HG03432 (cell line): ENCODE data around the gene RSAD1.

Experiments
- ATAC-seq: cut with Tn5 transposase; IDR thresholded peaks from one replicate; pipeline ENCODE4 v1.9.1; 2021; ENCODE audit warnings: mild to moderate bottlenecking, moderate library complexity; ENCODE audit not compliant: unreplicated experiment

RSAD1 gene

DNA sequence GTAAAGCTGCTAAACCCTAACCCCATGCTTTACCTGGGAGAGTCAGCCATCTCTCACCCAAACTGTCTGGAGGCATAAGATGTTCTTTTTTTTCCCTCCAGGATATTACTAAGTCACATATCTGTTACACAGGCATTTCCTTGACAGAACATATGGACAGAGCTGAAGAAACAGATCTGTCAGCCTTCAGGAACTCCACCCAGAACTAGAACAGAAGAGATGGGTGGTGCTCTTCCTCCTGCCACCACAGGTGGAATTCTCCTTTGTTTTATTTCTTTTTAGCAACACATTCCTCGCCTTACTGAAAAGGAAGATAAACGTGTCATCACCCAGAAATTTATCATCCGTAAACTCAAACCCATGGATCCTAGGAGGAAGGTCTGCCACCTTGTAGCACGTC lies 38.4 kb downstream of the RSAD1 start:
- ATAC-seq: no peak

- ATAC-seq: no peak
Observed at GRCh38 chr17:50517504-50518383, 39.1 kb downstream of the RSAD1 start.

- no peak for ATAC-seq
Observed at GRCh38 chr17:50518384-50519023, 39.8 kb downstream of the RSAD1 start.

- ATAC-seq: no peak
Observed at GRCh38 chr17:50519141-50519834, 40.6 kb downstream of the RSAD1 start.

DNA sequence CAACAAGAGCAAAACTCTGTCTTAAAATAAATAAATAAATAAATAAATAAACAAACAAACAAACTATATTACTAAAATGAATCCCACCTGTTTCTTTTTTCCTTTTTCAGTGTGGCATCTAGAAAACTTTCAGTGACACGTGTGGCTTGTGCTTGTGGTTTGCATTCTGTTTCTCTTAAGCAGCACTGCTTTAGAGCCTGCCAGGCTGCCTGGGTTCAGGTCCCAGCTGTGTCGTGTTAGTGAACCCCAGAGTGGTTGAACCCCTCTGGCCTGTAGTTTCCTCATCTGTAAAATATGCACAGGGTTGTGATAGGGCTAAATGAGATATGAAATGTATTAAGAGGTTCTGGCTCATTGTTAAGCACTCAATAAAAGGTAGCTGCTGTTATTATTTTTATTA lies 41.8 kb downstream of the RSAD1 start:
- no peak for ATAC-seq

GRCh38 chr17:50521514-50521913 lies 42.9 kb downstream of the RSAD1 start:
- no peak for ATAC-seq

GRCh38 chr17:50522766-50523165 lies 44.1 kb downstream of the RSAD1 start:
- no peak for ATAC-seq

- no peak for ATAC-seq
Observed at GRCh38 chr17:50523208-50523607, 44.5 kb downstream of the RSAD1 start.

DNA sequence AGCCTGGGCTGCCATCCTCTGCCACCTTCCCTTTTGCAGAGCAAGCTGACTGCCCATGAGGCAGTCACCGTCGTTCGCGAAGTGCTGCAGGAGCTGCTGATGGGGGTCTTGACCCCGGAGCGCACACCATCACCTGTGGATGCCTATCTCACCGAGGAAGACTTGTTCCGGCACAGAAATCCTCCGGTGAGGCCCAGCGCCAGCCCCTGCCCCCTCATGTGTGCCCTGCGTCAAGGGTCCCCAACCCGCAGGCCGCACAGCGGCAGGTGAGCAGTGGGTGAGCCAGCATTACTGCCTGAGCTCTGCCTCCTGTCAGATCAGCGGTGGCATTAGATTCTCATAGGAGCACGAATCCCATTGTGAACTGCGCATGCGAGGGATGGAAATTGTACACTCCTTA lies 46.2 kb downstream of the RSAD1 start:
- ATAC-seq: no peak

DNA sequence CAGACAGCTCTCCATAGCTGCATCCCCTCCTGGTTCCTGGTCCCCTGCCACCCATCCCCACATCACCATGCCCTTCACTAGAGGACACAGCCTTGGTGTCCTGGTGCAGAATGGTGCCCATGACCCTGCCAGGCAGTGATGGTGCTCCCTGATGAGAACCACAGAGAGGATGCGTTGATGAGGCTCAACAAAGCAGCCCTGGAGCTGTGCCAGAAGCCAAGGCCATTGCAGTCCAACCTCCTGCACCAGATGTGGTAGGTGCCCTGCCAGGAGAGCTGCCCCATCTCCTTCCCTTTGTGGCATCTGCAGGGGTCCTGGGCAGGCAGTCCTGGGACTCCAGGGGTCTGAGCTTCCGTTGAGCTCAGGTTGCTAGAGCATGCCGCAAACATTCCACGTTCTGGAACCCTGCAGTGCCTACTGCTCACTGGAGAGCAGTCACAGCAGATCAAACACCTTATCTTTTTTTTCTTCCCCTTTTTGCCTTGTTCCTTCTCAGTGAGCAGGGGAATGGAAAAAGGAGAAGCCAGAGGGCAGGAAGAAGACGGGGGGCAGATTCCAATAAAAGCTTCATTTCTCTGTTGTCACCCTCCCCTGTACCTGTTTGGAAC lies 48.6 kb downstream of the RSAD1 start:
- no peak for ATAC-seq

GRCh38 chr17:50527949-50528474 lies 49.4 kb downstream of the RSAD1 start:
- ATAC-seq: no peak

DNA sequence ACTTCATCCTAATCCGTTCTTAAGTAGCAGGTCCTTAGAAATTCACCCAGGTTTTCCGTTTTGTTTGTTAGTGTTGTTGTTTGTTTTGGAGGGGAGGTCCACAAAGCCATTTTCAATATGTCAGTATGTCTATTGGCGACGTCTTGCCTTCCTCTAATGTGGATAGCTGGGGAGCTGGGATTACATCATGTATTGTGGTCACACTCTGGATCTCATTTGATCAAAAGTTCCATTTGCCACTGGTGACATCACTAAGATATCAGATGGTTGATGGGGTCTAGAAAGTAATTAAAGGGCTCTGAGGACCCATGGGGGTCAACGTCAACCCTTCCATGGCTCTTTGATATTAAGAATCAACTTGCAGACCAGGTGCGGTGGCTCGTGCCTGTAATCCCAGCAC lies 51.2 kb downstream of the RSAD1 start:
- no peak for ATAC-seq

DNA sequence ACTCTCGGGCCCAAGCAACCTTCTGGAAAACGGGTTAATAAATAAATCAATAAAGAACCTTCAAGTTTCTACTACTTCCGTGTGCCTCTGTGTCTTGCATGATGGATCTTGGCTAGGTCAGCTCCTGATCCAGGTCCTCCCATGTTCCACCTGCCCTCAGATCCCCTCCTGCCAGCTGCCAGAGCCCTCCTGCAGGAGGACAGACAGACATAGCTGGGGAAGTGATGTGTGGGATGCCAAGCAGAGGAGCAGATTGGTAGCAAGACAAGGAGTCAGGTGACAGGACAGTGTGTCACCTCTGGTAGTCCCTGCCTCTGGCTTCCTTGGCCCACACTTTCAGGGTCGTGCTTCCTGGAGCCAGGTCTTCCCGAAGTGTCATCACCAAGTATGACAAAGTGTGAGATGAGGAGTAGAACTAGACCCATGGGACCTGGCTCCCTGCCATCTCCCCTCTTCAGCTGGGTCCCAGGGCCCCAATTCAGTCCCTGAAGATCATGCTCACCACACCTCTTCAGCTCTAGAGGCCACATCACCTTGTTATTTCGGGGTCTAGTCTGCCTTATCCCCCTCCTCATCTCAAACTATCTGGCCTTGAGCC lies 52.9 kb downstream of the RSAD1 start:
- ATAC-seq: no peak

- no peak for ATAC-seq
Observed at GRCh38 chr17:50532452-50533024, 53.9 kb downstream of the RSAD1 start, which contains the start of gene EPN3. Gene EPN3 (plus strand): TSS chr17:50532735. CDS start chr17:50536557, 3,822 bp downstream.

GRCh38 chr17:50533185-50533584 lies 54.5 kb downstream of the RSAD1 start:
- ATAC-seq: no peak

- no peak for ATAC-seq
Observed at GRCh38 chr17:50533720-50534148, 55.1 kb downstream of the RSAD1 start.

- ATAC-seq: no peak
Observed at GRCh38 chr17:50534222-50534978, 55.7 kb downstream of the RSAD1 start.

DNA sequence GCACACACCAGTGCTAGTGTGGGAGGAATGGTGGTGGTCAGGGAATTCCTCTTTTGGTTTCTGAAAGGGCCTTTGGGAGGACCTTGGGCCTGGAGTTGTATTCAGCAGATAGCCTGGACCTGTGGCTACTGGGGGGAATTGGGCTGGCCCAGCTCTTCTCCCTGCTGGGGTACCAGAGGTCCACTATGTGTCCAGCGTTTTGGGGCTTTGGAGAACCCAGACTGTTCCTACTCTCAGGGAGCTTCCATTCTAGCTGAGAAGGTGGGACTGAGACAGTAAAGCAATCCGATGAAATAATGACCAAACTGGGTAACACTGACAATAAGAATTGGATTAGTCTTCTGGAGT lies 56.3 kb downstream of the RSAD1 start:
- ATAC-seq: no peak

- no peak for ATAC-seq
Observed at GRCh38 chr17:50535407-50535806, 56.7 kb downstream of the RSAD1 start.
